DOHH2 (cell line): ENCODE data around the gene ATP8A2.

ENCODE experiments used
- CTCF ChIP-seq: fragments of 200-600 bp; sonication (generic); IDR thresholded peaks from one replicate; pipeline ENCODE4 v1.5.1; 2014; ENCODE audit warnings: antibody characterized with exemption, mild to moderate bottlenecking, low read depth, low read length; ENCODE audit not compliant: poor library complexity, severe bottlenecking
- EZH2phosphoT487 ChIP-seq: fragments of 200-600 bp; sonication (generic); IDR thresholded peaks from 2 replicates; pipeline ENCODE4 v1.6.1; 2017; ENCODE audit warnings: borderline replicate concordance, mild to moderate bottlenecking, antibody characterized with exemption, low read length, moderate library complexity, mixed read lengths

GRCh38 chr13:25871389-25872125 lies 499.8 kb downstream of the ATP8A2 start:
- TF ChIP-seq EZH2phosphoT487 (no peak), CTCF (no peak)
